Choroid plexus epithelial cell (primary cell): ENCODE results near the gene TXNDC16.
A peak's percentile ranks its signal among the peaks of the same experiment; 100 is the strongest.

Experiments used
- DNase-seq: peaks from one replicate; pipeline ENCODE4 v3.0.0-alpha.2; 2010; ENCODE audit warnings: low read depth
- H3K4me3 ChIP-seq: 2 replicates; pipeline ENCODE4 v1.5.1; 2011; ENCODE audit warnings: low read depth, mild to moderate bottlenecking, control low read depth, low read length, moderate library complexity
- TF ChIP-seq, protein P1 (sequence below): conservative IDR thresholded peaks from 2 replicates; pipeline ENCODE4 v1.5.1; 2011; ENCODE audit warnings: low read depth, mild to moderate bottlenecking, control low read depth, inconsistent platforms, low read length, moderate library complexity

Gene TXNDC16

DNA sequence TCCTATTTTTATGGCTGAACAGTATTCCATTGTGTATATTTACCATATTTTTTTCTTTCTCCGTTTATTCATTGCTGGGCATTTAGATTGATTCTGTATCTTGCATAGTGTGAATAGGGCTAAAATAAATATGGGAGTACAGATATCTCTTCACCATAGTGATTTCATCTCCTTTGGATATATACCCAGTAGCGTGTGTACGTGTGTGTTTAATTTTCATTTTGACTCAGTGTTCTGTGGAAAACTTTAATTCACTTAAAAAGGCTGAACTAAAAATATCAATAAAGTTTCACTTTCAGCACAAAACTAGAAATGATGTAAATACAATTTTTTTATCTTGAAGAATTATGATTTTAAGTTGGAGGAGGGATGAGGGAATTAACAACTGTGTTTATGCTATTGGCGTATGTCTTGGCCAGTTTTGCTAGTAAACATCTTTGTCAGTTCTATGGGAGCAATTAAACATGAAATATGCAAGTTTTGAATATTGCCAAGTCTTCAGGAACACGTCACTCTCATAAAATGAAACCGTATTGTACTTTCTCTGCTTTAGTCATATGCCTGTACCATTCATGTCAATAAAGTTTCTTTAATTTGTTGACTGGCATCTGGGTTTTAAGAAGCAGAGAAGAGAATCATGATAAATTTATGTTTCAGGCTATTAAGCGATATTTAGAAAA is 138.4 kb downstream of the TXNDC16 start:
- DNase-seq, result peak; percentile 14
- TF ChIP-seq, protein P1, sequence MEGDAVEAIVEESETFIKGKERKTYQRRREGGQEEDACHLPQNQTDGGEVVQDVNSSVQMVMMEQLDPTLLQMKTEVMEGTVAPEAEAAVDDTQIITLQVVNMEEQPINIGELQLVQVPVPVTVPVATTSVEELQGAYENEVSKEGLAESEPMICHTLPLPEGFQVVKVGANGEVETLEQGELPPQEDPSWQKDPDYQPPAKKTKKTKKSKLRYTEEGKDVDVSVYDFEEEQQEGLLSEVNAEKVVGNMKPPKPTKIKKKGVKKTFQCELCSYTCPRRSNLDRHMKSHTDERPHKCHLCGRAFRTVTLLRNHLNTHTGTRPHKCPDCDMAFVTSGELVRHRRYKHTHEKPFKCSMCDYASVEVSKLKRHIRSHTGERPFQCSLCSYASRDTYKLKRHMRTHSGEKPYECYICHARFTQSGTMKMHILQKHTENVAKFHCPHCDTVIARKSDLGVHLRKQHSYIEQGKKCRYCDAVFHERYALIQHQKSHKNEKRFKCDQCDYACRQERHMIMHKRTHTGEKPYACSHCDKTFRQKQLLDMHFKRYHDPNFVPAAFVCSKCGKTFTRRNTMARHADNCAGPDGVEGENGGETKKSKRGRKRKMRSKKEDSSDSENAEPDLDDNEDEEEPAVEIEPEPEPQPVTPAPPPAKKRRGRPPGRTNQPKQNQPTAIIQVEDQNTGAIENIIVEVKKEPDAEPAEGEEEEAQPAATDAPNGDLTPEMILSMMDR, result no peak
- no peak overlapping the region for H3K4me3 ChIP-seq

DNA sequence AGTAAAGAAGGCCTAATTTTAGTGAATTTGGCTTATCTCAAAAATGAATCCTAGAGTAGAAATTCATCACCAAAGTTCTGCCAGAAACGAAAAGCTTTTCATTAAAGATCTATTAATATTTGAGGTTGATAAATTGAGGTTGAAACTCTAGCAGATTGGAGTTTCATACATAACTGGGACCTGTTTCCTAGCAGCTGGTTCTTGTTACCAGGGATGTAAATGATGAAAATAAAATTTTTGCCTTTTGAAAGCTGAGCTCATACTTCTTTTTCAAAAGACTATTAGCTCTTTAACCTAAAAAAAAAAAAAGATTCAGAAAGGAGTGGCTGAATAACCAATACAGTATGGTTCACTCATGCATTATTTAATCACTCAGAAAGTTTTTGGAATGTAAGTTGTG is 139.9 kb downstream of the TXNDC16 start:
- TF ChIP-seq, protein P1, result no peak

DNA sequence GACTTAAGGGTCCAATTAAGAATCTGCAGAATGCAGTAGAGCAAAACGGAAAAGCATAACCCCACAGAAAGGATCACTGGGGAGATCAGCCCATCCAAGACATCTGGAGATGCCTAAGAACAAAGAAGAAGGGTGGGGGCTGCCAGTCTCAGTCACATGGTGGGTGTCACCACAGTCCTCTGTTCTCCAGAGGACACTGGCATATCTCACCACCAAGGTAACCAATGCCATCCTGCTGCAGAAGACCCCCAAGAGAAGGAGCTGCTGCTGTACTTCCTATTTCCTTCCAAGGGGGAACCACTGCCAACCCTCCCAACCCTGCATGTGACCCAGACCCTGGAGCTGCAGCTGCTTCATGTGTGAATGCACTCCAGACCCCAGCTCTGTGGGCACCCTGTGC is 147.0 kb downstream of the TXNDC16 start:
- DNase-seq, result no peak
- TF ChIP-seq, protein P1, result no peak
- H3K4me3 ChIP-seq, result no peak overlapping the region

More for the DNA sequence above, 139.9 kb downstream of the TXNDC16 start:
- no peak for DNase-seq
- H3K4me3 ChIP-seq, result no peak overlapping the region

DNA sequence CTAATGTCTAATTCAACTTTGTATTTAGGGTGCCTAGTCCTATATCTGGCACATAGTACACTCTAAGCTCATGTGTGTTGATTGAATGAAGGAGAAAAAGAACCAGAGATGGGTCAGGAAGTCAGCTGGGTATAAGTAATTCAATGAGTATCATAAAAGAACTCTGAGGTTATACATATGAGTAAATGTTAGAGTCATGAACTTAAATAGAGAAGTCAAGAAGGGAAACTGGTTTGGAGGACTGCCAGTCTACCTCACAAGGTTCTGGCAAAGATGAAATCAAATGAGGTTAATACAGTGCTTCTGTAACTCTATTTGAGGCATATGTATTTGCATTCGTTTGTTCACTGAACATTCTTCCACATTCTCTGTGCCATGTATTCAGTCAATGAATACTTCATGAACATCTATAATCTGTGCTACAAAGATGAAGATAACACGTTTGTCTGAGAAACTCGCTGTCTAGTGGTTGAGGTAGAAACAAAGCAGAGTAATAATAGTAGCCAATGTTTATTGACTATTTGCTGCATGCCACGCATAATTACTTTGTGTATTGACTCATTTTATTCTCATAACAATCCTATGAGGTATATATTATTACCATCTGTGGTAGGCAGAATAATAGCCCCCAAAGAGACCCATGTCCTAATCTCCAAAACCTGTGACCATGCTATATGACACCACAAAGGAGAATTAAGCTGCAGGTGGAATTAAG is 149.3 kb downstream of the TXNDC16 start:
- H3K4me3 ChIP-seq, result no peak overlapping the region
- TF ChIP-seq, protein P1, result no peak
- DNase-seq, result peak; percentile 77

DNA sequence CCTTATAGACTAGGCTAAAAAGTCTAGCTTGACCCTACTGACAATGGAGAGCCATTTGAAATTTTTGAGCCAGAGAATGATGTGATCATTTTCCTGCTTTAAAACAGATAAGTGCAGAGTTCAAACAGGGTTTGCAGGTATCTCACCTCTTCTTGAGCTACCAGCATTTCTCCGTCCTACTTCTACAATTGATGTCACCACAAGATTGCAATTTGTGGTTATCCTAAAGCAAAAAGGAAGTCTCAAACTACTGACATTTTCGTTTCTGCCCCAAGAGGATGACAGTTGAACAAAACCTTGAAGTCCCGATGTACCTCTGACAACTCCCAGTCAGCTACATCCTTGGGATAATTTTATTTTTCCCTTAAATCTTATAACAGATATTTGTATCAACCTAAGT is 151.5 kb downstream of the TXNDC16 start:
- no peak overlapping the region for H3K4me3 ChIP-seq
- TF ChIP-seq, protein P1, result no peak
- DNase-seq, result no peak

DNA sequence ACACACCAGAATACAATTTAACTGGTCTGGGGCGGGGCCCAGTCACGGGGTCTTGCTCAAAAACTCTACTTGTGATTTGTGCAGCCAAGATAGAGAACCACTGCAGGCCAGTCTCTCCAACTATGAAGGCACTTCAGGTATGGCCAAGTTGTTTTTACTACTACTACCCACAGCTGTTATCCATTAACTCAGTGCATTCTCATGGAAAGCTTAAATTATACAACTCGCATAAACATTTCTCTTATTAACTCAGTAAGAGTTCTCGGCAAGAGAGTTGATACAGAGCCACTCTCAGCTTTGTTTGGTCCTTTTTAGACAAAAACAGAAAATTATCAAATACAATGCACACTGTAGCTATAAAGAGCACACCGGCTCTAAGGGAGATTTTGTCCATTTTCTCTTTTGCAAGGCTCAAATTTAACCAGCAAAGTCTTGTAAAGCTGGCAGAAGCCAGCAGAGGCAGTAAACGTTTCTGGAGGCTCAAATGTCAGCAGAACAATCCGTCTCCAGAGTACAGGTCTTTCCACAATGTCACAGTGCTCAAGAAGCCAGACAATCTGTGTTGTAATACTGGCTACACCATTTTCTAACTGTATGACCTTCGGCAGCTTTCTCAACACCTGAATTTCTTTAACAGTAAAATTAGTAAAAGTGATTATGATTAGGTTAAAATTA is 152.2 kb downstream of the TXNDC16 start:
- DNase-seq, result peak; percentile 70
- no peak overlapping the region for H3K4me3 ChIP-seq
- TF ChIP-seq, protein P1, result peak; percentile 61
